ENCODE measurements around the gene GOLT1A. TPM values are rescaled to one million over a fixed set of nuclear protein-coding genes. Genes with fewer than 3 reads are reported as not detected.

GOLT1A gene
- total and polyA plus RNA-seq, 4 donors = 14.1 to 103 (median 52.7) TPM

DNA sequence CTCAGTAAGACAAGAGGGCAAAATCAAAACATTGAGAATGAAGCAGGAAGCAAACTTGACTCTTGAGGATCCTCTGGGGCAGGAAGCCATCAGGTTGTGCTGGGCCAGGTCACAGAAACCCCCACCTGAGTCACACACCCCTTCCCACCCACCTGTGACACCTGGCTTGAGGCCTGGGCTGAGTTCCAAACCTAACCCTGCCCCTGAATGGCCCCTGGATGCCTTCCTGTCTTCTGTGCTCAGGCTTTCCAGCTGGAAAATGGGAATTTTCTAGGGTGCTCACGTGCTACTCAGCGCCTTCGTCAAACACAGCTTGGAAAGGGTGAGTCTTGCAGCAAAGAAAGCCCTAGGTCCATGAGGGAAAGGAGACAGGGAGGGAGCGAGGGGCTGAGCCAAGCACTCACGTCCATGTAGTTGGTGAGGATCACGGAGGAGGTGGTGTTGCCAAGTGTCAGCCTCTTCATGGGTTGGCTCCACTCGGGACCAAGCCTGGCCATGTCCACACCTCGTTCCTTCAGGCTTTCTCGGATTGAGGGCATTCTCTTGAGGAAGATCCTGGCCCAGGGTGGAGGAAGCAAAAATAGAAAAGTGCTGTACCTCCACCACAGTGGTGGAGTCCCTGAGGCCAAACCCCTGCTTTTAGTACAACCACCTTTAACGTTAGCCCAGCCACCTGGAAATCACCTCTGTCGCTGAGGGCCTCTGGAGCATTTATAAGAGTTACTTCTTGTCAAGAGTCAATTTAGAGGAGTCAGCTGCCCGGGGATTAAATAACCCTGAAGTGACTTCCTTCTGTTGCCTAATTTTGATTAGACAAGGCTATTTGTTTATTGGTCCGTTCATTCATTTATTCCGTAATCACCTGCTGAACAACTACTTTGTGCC is 51.9 kb downstream of the GOLT1A start:
- no peaks in the 10 kb centered on the region for H3K9me3 ChIP-seq (ENCODE audit: control insufficient read depth in 4 of 4, low read length in 3 of 4)
- H3K36me3 ChIP-seq (ENCODE audit: control insufficient read depth in 4 of 4, insufficient read depth in 3 of 4, low read depth in 1 of 4, low read length in 3 of 4) = no peaks in the 10 kb centered on the region
- 53% methylated on average over 14 of the region's 14 CpGs for WGBS
- TF ChIP-seq GABPA (IDR thresholded peaks at IDR 0.05 in 1 of 2, conservative IDR thresholded peaks at IDR 0.05 in 1 of 2) (peak in 1 of 2 donors; percentile 39), JUND (IDR thresholded peaks at IDR 0.05) (no peak), RAD21 (IDR thresholded peaks at IDR 0.05) (no peak), TAF1 (conservative IDR thresholded peaks at IDR 0.05) (no peak), FOXA1 (IDR thresholded peaks at IDR 0.05) (no peak), FOXA2 (IDR thresholded peaks at IDR 0.05) (no peak)
- TF ChIP-seq, protein P1, sequence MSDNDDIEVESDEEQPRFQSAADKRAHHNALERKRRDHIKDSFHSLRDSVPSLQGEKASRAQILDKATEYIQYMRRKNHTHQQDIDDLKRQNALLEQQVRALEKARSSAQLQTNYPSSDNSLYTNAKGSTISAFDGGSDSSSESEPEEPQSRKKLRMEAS (IDR thresholded peaks at IDR 0.05) = no peak
- TF ChIP-seq, protein P2, sequence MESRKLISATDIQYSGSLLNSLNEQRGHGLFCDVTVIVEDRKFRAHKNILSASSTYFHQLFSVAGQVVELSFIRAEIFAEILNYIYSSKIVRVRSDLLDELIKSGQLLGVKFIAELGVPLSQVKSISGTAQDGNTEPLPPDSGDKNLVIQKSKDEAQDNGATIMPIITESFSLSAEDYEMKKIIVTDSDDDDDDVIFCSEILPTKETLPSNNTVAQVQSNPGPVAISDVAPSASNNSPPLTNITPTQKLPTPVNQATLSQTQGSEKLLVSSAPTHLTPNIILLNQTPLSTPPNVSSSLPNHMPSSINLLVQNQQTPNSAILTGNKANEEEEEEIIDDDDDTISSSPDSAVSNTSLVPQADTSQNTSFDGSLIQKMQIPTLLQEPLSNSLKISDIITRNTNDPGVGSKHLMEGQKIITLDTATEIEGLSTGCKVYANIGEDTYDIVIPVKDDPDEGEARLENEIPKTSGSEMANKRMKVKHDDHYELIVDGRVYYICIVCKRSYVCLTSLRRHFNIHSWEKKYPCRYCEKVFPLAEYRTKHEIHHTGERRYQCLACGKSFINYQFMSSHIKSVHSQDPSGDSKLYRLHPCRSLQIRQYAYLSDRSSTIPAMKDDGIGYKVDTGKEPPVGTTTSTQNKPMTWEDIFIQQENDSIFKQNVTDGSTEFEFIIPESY (IDR thresholded peaks at IDR 0.05) = no peak
- peak overlapping the region in 1 of 2 donors; percentile 23 for H3K27ac ChIP-seq (ENCODE audit: low read depth in 1 of 2, low read length in 2 of 2)
- peak overlapping the region in 1 of 2 donors; percentile 39 for H3K9ac ChIP-seq (ENCODE audit: low read depth in 1 of 2, low read length in 2 of 2)
- no peak for DNase-seq (ENCODE audit: low spot score)
- no peak overlapping the region for H3K4me3 ChIP-seq (ENCODE audit: low read depth in 1 of 3, low read length in 3 of 3)
- no peaks in the 10 kb centered on the region for H3K27me3 ChIP-seq (ENCODE audit: control insufficient read depth in 4 of 4, insufficient read depth in 4 of 4, low read length in 3 of 4)
- H3K4me1 ChIP-seq (ENCODE audit: control insufficient read depth in 4 of 4, insufficient read depth in 4 of 4, low read length in 3 of 4) = peaks cover 2 to 24% (median 14%) of the 10 kb centered on the region in 4 donors

DNA sequence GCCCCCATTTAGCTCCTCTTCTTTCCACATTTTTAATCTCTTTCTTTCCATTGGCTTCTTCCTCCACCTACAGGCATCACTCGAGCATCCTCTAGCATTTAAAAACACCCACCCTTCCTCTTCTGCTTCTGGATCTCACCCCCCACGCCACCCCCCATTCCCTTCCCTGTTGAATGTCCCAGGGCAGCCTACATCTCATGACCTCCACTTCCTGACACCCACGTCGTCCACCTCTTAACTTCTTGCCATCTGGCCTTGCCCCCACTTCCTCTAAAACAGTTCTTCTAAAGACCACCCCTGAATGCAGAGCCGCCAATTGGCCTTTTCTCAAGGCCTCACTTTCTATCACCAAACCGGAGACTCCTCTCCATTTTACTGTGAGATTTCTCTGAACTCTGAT is 55.8 kb downstream of the GOLT1A start:
- peaks cover 2 to 25% (median 15%) of the 10 kb centered on the region in 4 donors for H3K4me1 ChIP-seq (ENCODE audit: control insufficient read depth in 4 of 4, insufficient read depth in 4 of 4, low read length in 3 of 4)
- H3K36me3 ChIP-seq (ENCODE audit: control insufficient read depth in 4 of 4, insufficient read depth in 3 of 4, low read depth in 1 of 4, low read length in 3 of 4) = no peaks in the 10 kb centered on the region
- WGBS = 74% methylated on average over 6 of the region's 6 CpGs
- no peak for DNase-seq (ENCODE audit: low spot score)
- H3K27me3 ChIP-seq (ENCODE audit: control insufficient read depth in 4 of 4, insufficient read depth in 4 of 4, low read length in 3 of 4) = no peaks in the 10 kb centered on the region
- no peaks in the 10 kb centered on the region for H3K9me3 ChIP-seq (ENCODE audit: control insufficient read depth in 4 of 4, low read length in 3 of 4)
- H3K27ac ChIP-seq (ENCODE audit: low read depth in 1 of 2, low read length in 2 of 2) = no peak overlapping the region
- no peak for TF ChIP-seq YY1 (IDR thresholded peaks at IDR 0.05)
- no peak for TF ChIP-seq HNF4G (IDR thresholded peaks at IDR 0.05)
- no peak for TF ChIP-seq NR2F2 (IDR thresholded peaks at IDR 0.05)
- TF ChIP-seq EGR1 (IDR thresholded peaks at IDR 0.05; ENCODE audit: low read depth in 2 of 2) = no peak
- no peak overlapping the region for H3K4me3 ChIP-seq (ENCODE audit: low read depth in 1 of 3, low read length in 3 of 3)
- H3K9ac ChIP-seq (ENCODE audit: low read depth in 1 of 2, low read length in 2 of 2) = no peak overlapping the region

DNA sequence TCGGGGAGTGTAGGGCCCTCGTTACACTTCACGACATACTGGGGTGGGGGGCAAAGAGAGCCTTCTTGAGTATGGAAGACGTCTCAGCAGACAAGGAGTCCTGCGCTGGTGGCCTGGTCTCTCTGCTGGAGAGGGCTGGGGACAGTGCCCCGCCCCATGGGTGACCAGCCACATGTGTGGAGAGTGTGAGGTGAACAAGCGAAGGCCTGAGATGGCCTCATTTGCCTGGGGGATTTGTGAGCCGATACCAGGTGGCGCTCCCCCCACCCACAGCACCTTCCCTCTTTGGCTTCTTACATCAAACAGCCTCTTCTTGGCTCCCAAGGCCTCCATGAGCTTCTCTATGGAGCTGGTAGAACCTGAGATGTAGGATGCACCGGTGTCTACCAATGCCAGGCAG is 57.9 kb downstream of the GOLT1A start:
- Histone ChIP-seq H3K27me3 (ENCODE audit: control insufficient read depth in 4 of 4, insufficient read depth in 4 of 4, low read length in 3 of 4) (no peaks in the 10 kb centered on the region), H3K4me1 (ENCODE audit: control insufficient read depth in 4 of 4, insufficient read depth in 4 of 4, low read length in 3 of 4) (peaks cover 0 to 25% (median 15%) of the 10 kb centered on the region in 4 donors), H3K36me3 (ENCODE audit: control insufficient read depth in 4 of 4, insufficient read depth in 3 of 4, low read depth in 1 of 4, low read length in 3 of 4) (no peaks in the 10 kb centered on the region), H3K9me3 (ENCODE audit: control insufficient read depth in 4 of 4, low read length in 3 of 4) (no peaks in the 10 kb centered on the region), H3K4me3 (ENCODE audit: low read depth in 1 of 3, low read length in 3 of 3) (no peak overlapping the region), H3K27ac (ENCODE audit: low read depth in 1 of 2, low read length in 2 of 2) (no peak overlapping the region), H3K9ac (ENCODE audit: low read depth in 1 of 2, low read length in 2 of 2) (no peak overlapping the region)
- TF ChIP-seq, protein P2 (IDR thresholded peaks at IDR 0.05) = no peak
- no peak for TF ChIP-seq GABPA (IDR thresholded peaks at IDR 0.05 in 1 of 2, conservative IDR thresholded peaks at IDR 0.05 in 1 of 2)
- no peak for TF ChIP-seq EGR1 (IDR thresholded peaks at IDR 0.05; ENCODE audit: low read depth in 2 of 2)
- no peak for TF ChIP-seq YY1 (IDR thresholded peaks at IDR 0.05)
- TF ChIP-seq, protein P3, sequence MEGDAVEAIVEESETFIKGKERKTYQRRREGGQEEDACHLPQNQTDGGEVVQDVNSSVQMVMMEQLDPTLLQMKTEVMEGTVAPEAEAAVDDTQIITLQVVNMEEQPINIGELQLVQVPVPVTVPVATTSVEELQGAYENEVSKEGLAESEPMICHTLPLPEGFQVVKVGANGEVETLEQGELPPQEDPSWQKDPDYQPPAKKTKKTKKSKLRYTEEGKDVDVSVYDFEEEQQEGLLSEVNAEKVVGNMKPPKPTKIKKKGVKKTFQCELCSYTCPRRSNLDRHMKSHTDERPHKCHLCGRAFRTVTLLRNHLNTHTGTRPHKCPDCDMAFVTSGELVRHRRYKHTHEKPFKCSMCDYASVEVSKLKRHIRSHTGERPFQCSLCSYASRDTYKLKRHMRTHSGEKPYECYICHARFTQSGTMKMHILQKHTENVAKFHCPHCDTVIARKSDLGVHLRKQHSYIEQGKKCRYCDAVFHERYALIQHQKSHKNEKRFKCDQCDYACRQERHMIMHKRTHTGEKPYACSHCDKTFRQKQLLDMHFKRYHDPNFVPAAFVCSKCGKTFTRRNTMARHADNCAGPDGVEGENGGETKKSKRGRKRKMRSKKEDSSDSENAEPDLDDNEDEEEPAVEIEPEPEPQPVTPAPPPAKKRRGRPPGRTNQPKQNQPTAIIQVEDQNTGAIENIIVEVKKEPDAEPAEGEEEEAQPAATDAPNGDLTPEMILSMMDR (IDR thresholded peaks at IDR 0.05; ENCODE audit: low read depth, low read length, missing input control) = no peak
- TF ChIP-seq, protein P4, sequence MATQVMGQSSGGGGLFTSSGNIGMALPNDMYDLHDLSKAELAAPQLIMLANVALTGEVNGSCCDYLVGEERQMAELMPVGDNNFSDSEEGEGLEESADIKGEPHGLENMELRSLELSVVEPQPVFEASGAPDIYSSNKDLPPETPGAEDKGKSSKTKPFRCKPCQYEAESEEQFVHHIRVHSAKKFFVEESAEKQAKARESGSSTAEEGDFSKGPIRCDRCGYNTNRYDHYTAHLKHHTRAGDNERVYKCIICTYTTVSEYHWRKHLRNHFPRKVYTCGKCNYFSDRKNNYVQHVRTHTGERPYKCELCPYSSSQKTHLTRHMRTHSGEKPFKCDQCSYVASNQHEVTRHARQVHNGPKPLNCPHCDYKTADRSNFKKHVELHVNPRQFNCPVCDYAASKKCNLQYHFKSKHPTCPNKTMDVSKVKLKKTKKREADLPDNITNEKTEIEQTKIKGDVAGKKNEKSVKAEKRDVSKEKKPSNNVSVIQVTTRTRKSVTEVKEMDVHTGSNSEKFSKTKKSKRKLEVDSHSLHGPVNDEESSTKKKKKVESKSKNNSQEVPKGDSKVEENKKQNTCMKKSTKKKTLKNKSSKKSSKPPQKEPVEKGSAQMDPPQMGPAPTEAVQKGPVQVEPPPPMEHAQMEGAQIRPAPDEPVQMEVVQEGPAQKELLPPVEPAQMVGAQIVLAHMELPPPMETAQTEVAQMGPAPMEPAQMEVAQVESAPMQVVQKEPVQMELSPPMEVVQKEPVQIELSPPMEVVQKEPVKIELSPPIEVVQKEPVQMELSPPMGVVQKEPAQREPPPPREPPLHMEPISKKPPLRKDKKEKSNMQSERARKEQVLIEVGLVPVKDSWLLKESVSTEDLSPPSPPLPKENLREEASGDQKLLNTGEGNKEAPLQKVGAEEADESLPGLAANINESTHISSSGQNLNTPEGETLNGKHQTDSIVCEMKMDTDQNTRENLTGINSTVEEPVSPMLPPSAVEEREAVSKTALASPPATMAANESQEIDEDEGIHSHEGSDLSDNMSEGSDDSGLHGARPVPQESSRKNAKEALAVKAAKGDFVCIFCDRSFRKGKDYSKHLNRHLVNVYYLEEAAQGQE (IDR thresholded peaks at IDR 0.05) = no peak
- TF ChIP-seq FOXA1 (IDR thresholded peaks at IDR 0.05) = no peak
- TF ChIP-seq RXRA (IDR thresholded peaks at IDR 0.05) = no peak
- TF ChIP-seq SP1 (IDR thresholded peaks at IDR 0.05) = no peak
- TF ChIP-seq RAD21 (IDR thresholded peaks at IDR 0.05) = no peak
- no peak for TF ChIP-seq FOXA2 (IDR thresholded peaks at IDR 0.05)
- DNase-seq (ENCODE audit: low spot score) = no peak
- WGBS = 95% methylated on average over 10 of the region's 10 CpGs
